HG02870 (cell line): Measurements from ENCODE around the gene NDRG3.

ENCODE experiments used
- ATAC-seq: cut with Tn5 transposase; IDR thresholded peaks from one replicate; pipeline ENCODE4 v1.9.1; 2021; ENCODE audit warnings: mild to moderate bottlenecking, moderate library complexity; ENCODE audit not compliant: unreplicated experiment

NDRG3 gene

DNA sequence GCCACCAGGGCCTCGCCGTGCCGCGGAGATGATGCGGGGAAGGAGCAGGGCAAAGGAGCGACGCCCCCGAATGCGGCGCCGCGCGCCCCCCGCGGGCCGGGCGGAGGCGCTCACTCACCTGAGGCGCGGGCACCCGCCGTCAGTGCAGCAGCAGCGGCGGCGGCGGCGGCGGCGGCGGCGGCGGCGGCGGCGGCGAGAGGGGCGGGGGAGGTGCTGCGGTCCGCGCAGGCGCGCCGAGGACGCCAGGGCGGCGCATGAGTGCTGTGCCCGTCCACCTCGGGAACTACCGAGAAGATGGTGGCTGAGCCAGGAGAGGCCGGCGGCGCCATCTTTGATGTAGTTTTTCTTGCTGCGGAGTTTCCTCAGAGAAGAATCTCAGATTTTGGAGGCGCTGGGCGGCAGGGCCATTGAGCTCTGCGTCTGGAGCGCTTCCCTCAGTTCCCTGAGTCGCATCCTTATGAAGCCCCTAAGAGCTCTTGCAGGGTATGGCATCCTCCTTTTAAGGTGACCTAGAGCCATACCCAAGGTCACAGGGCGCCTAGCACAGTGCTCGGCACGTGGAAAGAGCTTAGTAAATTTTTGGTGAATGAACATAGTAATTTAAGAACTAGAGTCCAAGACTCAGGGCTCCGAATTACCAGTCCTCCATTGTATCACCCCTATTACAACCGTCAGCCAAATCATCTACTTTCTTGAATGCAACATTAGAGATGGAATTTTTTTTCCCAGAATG, at the start of gene NDRG3:
TSS of gene NDRG3 (minus strand) at position 164 of the 733 bp plus-strand sequence. CDS start 24,355 bp downstream, outside the sequence.
- ATAC-seq = peak; percentile 86

DNA sequence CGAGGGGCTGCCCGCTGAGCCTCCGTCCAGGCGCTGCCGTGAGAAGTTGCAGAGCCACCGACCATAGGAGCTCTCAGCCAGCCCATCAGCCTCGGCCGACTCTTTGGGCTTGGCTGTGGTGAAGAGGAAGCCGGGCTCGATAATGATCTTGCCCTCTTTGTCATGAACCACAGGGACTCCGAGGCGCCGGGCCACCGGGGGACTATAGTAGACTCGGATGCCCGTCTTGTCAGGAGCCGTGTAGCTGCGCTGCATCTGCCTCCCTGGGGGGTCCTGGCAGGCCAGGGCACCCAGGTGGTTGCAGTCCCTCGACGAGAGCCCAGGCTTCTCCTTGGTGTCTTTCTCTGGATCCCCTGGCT, 48.2 kb upstream of the NDRG3 start:
- no peak for ATAC-seq

DNA sequence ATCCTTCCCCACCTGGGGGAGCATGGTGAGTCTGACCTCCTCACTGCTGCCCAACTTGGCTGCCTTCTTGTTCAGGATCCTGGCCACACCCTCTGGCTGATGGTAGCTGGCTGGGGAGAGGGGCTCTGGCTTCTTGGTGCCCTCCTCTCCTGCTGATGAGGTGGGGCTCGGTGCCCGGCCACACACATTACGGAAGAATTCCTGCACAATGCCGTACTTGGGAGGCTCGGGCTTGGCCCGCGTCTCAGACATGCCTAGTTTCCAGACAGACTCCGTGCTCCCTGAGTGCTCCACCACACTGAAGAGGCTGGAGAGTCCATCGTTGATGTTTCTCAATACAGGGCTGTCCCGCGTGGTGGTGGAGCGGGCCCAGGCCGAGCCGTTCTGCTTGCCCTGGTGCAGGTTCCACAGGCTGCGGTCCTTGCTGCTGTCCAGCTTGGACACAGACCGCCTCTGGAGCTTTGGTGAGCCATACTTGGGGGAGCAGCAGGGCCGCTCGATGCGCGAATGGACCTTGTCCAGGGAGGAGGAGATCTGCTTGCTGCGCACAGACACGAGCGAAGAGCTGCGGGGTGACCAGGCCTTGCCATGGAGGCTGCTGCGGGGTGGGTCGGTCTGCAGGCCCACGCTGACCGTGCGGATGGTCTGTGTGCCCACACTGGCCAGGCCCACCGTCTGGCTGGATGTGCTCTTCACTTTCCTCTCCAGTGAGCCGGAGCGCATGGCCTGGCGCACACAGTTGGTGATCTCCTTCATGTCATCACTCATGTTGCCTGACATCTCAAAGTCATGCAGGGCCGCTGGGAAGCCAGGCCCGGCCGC, 47.6 kb upstream of the NDRG3 start:
- ATAC-seq = no peak

DNA sequence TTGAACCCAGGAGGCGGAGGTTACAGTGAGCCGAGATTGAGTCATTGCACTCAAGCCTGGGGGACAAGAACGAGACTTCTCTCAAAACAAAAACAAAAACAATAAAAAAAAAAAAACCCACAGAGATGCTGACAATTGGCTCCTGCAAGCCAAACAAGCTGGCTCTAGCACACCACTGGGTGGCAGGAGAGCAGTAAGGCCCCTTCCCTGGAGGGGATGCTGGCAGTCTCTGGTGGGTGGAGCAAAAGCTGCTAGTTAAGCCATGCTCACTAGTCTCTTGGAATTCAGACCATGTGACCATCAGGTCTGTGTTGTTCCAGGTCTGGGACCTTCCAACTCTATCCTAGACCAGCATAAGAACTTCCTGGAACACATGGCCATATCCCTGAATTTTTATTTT, 46.5 kb upstream of the NDRG3 start:
- ATAC-seq = no peak

DNA sequence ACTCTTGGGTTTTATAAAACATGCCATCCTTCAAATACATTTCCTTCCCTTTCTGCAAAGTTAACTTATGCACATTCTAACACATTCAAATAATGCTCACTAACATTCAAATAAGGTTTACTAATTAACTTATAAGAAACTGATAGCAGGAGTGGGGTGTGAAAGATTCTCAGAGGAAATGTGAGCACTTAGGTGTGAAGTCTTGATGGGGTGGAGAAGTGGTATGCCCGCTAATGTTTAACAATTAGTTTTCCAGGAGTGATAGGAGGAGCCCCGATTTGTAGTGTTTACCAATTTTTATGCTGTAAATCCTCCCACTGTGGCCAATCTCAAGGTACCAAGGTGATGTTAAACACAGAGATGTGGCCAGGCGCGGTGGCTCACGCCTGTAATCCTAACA, 46.0 kb upstream of the NDRG3 start:
- ATAC-seq = no peak

DNA sequence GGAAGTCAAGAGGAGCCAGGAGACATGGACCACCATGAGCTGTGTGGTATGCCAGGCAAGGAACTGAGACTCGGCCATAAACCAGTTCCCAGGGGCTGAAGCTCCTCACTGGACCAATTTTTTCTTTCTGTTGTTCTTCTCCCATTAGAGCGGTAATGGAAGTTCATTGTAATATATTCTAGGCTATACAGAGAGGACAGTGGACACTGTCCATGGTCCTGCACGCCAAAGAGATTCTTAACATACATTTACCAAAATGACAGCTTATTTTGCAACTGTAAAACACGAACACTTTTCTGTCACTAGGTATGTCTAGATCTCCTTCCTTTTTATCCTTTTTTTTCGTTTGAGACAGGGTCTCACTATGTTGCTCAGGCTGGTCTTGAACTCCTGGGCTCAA, 40.8 kb upstream of the NDRG3 start:
- no peak for ATAC-seq

DNA sequence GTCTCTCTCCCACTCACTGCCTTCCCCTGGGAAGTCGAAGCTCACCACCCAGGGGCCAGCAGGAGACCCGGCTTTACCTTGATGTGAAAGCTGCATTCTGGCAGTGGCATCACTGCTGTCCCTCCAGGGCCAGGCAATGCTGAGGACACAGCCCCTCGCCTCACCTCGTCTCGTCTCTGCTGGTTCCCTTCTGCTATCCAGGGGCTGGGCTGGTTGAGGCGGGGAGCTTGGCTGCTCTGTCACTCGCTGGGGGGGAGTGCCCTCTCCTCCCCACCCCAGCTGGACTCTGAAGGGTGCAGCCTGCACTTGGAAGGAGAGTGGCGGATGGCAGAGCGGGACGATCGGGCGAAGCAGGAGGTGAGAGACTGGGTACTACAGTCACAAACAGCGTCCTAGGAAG, 40.4 kb upstream of the NDRG3 start:
- no peak for ATAC-seq

DNA sequence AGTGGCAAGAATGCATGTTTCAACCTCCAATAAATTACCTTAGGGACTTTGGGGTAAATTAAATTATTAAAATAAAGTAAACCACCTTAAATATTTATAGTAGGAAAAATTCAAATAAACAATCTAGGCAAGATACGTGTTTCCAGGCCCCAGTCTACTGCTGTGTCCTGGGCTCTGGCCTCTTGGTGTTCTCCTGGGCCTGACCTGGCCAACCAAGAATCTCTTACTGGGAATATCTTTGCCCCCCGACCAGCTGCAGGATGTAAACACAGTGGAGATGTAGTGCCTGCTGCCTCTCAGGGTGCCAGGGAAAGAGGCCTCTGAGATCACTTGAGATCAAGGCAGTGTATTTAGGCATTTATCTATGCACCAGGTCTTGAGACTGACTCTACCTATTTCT, 39.4 kb upstream of the NDRG3 start:
- ATAC-seq = no peak

DNA sequence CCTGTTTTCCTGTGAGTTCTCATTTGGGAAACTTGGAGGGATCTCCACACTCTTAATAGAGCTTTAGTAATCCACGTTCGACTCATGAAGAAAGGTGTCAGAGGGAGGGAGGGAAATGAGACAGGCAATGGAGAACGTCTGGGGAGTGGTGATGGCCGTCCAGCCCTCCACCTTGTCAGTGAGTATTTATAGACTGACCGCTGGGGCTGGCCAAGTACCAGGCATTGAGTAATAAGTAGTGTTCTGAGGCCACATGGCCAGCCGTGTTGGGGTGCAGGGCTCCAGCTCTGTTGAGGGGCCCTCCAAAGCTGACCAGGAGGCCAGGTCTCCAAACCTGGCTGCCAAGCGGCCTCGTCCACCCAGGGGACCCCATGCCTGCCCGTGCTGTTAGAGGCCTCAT, 39.0 kb upstream of the NDRG3 start:
- ATAC-seq = no peak

DNA sequence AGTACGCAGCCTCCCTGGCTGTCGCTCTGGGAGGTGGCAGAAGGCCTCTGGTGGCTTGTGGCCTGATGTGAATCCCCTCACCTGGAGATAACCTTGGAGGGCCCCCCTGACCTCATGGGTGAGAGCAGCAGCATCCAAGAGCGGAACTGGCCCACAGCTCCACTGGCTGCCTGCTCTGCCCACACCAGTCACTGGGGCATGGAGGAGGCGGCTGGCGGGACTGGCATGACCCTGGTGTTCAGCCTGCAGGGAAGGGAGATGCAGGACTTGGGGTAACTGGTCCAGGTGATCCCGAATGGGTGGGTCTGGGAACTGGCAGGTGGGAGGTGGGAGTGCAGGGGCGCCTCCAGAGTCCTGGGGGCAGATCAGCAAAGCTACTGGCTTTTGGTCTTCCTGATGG, 38.2 kb upstream of the NDRG3 start:
- ATAC-seq = no peak

DNA sequence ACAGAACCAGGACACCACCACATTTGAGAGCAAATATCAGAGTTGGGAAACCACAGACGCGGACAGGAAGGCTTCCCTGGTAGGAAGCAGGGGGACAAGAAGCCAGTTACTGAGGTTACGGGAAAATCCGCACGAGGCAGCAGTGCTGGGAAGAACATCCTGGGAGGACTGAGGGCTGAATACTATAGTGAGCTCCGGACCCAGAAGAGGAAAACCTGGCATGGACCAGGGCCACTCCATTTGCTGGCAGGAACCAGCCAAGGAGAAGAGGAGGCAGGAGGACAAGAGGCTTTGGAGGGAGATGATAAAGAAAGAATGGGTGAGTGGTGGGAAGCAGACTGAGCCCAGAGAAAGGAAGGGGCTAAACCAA, 33.8 kb upstream of the NDRG3 start:
- ATAC-seq = no peak

DNA sequence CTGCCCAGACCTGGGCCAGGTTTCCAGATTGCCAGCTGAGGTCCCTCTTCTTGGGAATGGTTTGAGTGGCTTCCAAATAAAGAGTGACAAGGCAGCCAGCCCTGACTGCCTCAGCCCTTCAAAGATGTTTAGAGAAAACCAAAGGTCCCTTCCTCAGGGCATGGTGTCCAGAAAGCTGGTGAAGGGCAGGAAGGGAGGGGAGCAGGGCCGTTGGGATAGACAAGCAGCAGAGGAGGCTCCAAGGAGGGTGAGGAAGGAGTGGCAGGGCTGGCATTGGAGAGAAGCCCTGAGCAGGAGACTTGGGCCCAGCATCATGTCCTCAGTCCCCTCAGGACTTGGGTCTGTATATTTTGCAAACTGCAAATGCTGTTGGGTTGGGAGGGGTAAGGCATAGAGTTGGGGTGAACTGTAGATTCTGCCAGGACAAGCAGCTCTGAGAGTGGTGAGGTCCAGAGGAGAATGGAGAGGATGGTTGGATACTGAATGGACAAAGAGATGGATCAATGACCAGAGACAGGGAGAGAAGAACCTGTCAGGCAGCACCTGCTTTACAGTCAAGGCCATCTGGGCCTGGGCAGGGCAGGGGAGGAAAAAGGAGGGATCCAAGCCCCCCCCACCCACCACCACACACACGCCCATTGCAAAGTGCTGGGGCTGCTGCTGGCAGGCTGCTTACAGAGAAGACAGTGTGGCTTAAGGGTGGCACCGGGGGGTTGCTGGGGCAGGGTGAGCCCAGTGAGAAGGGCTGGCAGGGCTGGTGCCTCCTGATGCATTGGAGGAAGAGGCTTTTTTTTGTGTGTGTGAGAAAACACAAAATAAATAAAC, 33.2 kb upstream of the NDRG3 start:
- ATAC-seq = no peak

DNA sequence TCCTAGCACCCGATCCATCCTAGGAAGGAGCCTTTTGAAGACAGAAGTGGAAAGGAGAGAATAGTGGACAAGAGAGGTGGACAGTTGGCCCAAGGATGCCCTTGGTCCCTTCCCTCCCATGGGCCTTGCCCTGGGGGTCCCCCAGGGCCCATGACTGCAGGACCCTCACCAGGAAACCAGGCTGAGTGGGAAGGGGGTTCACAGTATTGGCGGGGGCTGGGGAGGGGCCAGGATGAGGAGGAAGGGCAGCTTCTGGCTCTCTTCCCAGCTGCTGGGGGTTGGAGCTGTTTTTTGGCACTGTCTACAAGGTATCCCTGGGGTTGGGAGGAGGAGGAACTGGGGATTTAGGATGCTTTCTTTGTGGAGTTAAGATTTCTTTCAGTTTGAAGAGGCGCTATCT, 31.7 kb upstream of the NDRG3 start:
- no peak for ATAC-seq

DNA sequence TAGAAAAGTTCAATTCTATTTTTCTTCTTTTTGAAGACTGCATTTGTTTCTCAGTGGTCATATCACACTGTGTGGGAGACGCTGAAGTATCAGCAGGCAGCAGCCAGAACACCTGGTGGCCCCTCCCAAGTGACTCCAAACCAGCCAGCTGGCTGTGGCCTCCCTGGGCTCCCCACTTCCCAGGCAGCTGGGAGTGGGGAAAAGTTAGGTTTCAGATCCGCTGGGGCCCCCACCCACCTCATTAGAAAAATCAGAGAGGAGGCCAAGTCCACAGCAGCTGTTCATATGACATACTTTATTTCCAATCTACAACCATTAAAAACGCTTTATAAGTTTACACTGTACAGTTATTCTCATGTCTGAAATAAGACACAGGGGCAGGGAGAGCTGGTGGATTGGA, 31.3 kb upstream of the NDRG3 start:
- ATAC-seq = no peak

DNA sequence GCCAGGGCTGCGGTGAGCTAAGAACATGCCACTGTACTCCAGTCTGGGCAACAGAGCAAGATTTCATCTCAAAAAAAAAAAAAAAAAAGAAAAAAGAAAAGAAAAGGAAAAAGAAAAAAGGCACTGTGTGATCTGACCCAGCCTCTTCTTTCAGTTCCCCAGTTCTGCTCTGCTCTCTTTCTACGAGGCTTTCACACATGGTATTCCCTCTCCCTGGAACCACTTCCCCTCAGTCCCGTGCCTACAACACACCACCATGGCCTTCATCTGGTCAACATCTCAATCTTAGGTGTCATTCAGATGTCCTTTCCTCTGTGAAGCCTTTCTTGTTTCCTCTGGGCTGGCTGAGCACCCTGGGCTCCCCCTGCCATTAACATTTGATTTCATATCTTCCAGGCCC, 29.9 kb upstream of the NDRG3 start:
- no peak for ATAC-seq

DNA sequence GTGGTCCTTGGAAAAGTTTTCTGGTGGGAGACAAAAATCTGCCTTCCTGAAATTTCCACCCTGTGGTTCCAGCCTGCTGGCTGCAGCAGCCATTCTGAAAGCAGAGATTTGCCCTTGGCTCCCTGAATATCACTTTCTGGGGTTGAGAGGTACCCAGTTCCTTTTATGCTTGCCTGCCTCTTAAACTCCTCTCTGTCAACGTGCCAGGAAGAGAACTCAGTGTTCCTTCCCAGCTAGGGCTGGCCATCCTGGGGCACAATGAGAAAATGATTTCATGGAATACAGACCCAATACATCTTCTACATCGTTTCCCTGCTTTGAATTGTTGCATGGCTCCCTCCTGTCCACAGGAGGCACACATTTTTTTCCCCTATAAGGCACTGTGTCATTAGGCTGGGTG, 29.3 kb upstream of the NDRG3 start:
- no peak for ATAC-seq

DNA sequence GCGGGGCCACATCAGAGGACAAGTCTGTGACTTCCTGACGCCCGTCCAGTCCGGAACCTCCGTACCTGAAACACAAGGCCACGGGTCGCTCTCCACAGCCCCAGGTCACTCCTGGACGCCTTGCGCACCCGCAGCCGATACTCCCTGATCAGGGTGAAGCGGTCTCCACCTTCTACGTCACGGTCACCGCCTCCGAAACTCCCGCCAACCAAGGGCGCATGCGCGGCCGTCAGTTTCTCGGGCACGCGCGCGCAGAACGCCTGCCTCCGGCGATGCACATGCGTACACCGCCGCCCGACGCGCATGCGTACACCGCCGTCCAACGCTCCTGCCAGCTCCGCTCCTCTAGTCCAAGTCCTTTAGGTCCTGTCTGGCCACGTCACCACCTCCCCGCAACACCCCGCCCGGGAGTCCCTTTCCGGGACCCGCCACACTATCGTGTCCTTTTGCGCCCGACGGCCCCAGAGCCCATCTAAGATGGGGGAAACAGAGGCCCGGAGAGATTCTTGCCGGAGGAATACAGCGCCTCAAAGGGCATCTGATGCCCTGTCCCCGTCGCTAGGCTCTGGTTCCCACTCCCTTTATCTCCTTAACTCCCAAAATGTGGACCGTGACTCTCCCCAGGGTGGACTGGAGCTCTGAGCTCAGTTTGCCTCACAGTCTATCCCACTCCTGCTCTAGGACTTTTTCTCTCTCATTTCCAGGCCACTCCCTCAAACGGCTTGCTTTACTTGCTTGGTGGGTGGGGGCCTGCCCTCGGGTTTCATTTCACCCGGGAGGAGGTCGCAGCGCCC, 27.9 kb upstream of the NDRG3 start, which contains the start of gene DSN1:
TSS of gene DSN1 (minus strand) at position 167 of the 794 bp plus-strand sequence. CDS start 2,305 bp downstream, outside the sequence.
- peak; percentile 76 for ATAC-seq

DNA sequence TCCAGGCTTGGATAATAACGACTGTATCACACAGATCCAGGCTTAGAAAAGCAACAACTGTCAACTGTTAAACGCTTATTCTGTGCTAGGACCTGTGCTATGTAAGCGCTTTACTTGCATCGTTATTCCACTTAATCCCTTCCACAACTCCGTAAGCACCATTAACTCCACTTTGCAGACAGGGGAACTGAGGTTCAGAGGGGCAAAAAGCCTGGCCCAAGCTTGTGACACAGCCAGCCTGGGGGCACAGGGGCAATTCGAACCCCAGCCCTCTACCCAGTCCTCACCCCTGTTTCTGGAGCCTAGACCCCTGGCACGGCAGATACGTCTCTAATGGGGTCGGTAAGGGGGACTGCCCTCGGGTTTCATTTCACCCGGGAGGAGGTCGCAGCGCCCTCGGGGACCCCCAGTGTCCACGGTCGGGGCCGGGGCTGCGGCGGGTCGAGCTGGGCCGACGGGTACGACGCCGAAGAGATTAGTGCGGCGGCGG, 27.3 kb upstream of the NDRG3 start:
- ATAC-seq = no peak

DNA sequence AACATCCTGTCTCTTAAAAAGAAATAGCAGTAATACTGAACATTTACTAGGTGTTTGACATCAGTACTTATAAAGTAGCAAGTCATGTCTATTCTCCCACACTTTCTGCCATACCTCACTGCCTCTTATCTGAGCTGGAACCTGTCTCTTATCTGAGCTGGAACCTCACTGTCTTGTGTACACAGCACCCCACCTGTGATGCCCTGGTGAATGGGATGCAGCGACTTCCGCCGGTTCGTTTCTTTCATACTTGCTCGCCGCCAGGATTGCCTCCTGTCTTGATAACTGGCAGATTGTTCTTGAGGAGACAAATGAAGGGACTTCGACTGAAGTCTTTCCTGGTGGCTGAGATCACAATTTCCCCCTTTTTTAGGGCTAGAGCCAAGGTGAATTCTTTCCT, 24.8 kb upstream of the NDRG3 start:
- ATAC-seq = no peak

DNA sequence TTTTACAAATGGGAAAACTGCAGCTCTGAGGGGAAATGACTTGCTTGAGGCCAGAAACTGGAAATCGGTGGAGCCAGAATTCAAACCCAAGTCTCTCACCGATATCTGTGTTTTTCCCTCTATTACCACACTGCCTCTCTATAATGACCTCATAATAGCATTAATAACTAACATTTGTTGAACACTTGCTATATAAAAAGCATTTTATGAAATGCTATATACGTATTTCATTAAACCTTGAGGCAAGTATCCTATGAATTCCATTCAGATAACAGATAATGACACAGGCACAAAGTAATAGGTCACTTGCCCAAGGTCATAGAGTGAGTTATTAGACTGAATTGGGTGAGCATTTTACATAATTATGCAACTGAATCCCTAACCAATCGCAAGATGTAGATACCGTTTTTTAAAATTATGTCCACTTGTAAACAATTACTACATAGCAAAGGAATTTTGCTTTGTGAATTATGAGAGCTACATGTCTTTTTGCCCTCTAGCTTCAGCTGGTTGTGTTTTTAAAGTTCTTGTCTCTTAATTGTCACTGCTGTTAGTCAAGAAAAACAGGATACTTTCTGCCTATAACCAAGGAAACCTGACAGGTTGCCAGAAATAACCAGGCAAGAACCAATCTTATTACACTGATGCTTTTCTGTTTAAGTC, 23.0 kb upstream of the NDRG3 start:
- ATAC-seq = no peak
